Mucosa of stomach (tissue), 1 donor: ENCODE measurements around the gene PCDHGA6.

ENCODE experiments used
- H3K27me3 ChIP-seq: one replicate; pipeline ENCODE4 v1.7.0; 2013; ENCODE audit warnings: mild to moderate bottlenecking, low read length; ENCODE audit not compliant: control insufficient read depth, insufficient read depth
- H3K36me3 ChIP-seq: one replicate; pipeline ENCODE4 v1.7.0; 2013; ENCODE audit warnings: low read length; ENCODE audit not compliant: control insufficient read depth, insufficient read depth
- H3K4me1 ChIP-seq: one replicate; pipeline ENCODE4 v1.7.0; 2013; ENCODE audit warnings: mild to moderate bottlenecking, low read length; ENCODE audit not compliant: control insufficient read depth, insufficient read depth
- H3K4me3 ChIP-seq: one replicate; pipeline ENCODE4 v1.7.0; 2013; ENCODE audit warnings: low read length
- H3K9ac ChIP-seq: one replicate; pipeline ENCODE4 v1.7.0; 2013; ENCODE audit warnings: mild to moderate bottlenecking, low read length, moderate library complexity
- H3K9me3 ChIP-seq: one replicate; pipeline ENCODE4 v1.7.0; 2013; ENCODE audit warnings: mild to moderate bottlenecking, low read length, moderate library complexity; ENCODE audit not compliant: control insufficient read depth
- donor health status: Pancreatic carcinoma.

PCDHGA6 gene

DNA sequence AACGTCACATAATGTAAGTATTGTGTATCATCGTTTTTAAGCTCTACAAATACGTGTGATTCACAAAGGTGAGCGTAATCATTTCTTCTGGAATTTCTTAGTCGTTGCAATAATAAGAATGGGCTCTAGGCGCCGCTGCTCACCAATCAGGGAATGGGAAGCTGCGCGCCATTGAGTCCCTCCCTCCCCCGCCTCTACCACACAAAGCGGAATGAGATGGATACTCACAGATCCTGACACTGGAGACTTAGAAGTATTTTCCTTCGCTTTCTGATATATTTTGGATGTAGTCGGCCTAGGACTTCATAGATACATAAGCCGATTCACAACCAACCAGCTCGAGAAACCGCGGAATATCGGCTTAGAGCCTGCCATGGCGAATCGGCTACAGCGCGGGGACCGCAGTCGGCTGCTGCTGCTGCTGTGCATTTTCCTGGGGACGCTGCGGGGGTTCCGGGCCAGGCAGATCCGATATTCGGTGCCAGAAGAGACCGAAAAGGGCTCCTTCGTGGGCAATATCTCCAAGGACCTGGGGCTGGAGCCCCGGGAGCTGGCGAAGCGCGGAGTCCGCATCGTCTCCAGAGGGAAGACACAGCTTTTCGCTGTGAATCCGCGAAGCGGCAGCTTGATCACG is 47.3 kb downstream of the PCDHGA6 start, which contains the start of gene PCDHGA11:
Gene PCDHGA11, plus strand, starts transcription at position 197 of the 634 bp plus-strand sequence. Its CDS starts 177 bp downstream, at position 374.
- H3K36me3 ChIP-seq = no peaks in the 10 kb centered on the region
- H3K4me3 ChIP-seq = no peak within 1 kb of the TSS
- peaks cover 13% of the 10 kb centered on the region for H3K27me3 ChIP-seq
- H3K9ac ChIP-seq = no peak within 1 kb of the TSS
- H3K9me3 ChIP-seq = peaks cover 46% of the 10 kb centered on the region
- H3K4me1 ChIP-seq = no peaks in the 10 kb centered on the region

DNA sequence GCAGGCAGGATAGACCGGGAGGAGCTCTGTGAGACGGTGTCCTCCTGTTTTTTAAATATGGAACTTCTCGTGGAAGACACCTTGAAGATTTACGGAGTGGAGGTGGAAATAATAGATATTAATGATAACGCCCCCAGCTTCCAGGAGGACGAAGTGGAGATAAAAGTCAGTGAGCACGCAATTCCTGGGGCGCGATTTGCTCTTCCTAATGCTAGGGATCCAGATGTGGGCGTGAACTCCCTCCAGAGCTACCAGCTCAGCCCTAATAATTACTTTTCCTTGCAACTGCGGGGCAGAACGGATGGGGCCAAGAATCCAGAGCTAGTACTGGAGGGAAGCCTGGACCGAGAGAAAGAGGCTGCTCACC is 47.8 kb downstream of the PCDHGA6 start:
- peaks cover 13% of the 10 kb centered on the region for H3K27me3 ChIP-seq
- H3K9me3 ChIP-seq = peaks cover 46% of the 10 kb centered on the region
- H3K4me3 ChIP-seq = no peak overlapping the region
- no peaks in the 10 kb centered on the region for H3K36me3 ChIP-seq
- no peak overlapping the region for H3K9ac ChIP-seq
- no peaks in the 10 kb centered on the region for H3K4me1 ChIP-seq

DNA sequence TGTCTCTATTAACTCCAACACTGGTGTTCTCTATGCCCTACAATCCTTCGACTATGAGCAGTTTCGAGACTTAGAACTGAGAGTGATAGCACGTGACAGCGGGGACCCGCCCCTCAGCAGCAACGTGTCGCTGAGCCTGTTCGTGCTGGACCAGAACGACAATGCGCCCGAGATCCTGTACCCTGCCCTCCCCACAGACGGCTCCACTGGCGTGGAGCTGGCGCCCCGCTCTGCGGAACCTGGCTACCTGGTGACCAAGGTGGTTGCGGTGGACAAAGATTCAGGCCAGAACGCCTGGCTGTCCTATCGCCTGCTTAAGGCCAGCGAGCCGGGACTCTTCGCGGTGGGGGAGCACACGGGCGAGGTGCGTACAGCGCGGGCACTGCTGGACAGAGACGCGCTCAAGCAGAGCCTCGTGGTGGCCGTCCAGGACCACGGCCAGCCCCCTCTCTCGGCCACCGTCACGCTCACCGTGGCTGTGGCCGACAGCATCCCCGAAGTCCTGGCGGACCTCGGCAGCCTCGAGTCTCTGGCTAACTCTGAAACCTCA is 49.1 kb downstream of the PCDHGA6 start:
- Histone ChIP-seq H3K4me1 (no peaks in the 10 kb centered on the region), H3K36me3 (no peaks in the 10 kb centered on the region), H3K27me3 (peaks cover 13% of the 10 kb centered on the region), H3K9me3 (peaks cover 52% of the 10 kb centered on the region), H3K4me3 (no peak overlapping the region), H3K9ac (no peak overlapping the region)

DNA sequence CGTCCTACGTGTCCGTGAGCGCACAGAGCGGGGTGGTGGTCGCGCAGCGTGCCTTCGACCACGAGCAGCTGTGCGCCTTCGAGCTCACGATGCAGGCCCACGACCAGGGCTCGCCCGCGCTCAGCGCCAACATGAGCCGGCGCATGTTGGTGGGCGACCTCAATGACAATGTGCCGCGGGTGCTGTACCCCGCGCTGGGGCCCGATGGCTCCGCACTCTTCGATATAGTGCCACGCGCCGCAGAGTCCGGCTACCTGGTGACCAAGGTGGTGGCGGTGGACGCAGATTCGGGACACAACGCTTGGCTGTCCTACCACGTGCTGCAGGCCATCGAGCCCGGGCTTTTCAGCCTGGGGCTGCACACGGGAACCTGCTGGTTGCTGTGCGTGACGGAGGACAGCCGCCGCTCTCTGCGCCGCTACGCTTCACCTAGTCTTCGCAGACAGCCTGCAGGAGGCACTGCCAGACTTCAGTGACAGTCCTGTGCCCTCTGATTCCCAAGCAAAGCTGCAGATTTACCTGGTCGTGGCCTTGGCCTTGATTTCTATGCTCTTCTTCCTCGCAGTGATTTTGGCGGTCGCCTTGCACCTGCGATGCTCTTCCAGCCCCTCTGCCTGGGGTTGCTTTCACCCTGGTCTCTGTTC is 54.2 kb downstream of the PCDHGA6 start:
- peaks cover 38% of the 10 kb centered on the region for H3K9me3 ChIP-seq
- H3K36me3 ChIP-seq = no peaks in the 10 kb centered on the region

More for the DNA sequence above, 54.2 kb downstream of the PCDHGA6 start:
- peak overlapping the region; percentile 7 for H3K4me3 ChIP-seq
- H3K9ac ChIP-seq = no peak overlapping the region
- no peaks in the 10 kb centered on the region for H3K4me1 ChIP-seq
- peaks cover 21% of the 10 kb centered on the region for H3K27me3 ChIP-seq
